Activated CD8-positive, alpha-beta memory T cell treated with anti-CD3 and anti-CD28 coated beads, Interleukin-2, amount 50 U/mL, for 1 hour (primary cell): ENCODE data around the gene THTPA.

ENCODE experiments used
- DNase-seq: peaks from one replicate; pipeline ENCODE4 v3.0.0-alpha.2; 2020; ENCODE audit errors: extremely low read depth

Gene THTPA, protein sequence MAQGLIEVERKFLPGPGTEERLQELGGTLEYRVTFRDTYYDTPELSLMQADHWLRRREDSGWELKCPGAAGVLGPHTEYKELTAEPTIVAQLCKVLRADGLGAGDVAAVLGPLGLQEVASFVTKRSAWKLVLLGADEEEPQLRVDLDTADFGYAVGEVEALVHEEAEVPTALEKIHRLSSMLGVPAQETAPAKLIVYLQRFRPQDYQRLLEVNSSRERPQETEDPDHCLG

DNA sequence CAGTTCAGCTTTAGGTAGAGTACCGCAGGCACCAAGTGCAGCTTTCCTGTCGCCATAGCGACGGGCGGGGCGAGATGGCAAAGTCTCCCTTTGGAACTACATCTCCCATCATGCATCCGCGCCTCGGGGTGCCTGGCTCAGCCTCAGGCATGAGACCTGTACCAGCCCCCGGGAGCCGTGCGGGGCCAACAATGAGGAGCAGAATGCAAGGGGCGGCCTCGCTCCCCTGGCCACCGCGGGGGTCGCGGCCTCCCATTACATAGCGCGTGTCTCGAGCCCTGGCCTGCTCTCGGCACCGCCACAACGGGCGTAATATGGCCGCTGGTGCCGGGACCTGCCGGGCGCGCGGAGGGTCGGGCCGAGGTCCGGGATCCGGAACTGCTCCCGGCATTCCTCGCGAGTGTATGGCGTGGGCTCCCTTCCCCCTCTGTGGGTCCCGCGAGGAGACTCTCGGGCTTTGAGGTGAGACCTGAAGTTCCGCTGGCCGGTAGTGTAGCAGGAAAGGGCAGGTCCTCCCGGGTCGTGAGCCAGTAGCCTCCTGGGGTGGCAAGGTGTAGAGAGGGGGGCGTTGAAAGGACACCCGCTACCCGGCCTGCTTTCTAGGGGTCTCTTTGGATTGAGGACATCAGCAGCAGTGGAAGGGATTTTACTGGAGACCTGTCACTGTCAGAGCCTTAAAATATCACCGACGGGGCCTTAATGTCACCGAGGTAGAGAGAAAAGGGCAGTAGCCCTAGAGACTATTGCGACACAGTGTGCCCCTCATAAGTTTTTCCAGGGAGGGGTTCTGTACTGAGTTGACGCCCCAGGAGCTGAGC lies at the start of gene THTPA:
TSS of gene THTPA (plus strand) at position 390 of the 818 bp plus-strand sequence. CDS start 487 bp downstream, outside the sequence.
- peak; percentile 82 for DNase-seq

DNA sequence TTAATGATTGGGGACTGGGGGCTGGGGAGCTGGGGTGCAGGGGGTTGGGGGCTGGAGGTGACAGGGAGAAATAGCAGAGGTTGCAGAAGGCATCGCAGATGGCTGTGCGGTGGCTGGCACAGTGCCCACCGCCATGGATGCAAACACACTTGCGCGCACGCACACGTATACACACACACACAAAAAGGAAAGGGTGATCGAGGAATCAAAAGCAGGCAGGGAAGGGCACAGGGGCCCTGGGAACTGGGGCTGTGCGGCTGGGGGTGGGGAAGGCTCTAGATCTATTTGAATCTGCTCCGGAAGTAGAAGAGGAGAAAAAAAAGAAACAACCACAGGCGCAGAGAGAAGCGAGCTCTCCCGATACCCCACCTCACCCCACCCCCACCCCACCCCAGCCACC lies 43.9 kb upstream of the THTPA start:
- DNase-seq: no peak

DNA sequence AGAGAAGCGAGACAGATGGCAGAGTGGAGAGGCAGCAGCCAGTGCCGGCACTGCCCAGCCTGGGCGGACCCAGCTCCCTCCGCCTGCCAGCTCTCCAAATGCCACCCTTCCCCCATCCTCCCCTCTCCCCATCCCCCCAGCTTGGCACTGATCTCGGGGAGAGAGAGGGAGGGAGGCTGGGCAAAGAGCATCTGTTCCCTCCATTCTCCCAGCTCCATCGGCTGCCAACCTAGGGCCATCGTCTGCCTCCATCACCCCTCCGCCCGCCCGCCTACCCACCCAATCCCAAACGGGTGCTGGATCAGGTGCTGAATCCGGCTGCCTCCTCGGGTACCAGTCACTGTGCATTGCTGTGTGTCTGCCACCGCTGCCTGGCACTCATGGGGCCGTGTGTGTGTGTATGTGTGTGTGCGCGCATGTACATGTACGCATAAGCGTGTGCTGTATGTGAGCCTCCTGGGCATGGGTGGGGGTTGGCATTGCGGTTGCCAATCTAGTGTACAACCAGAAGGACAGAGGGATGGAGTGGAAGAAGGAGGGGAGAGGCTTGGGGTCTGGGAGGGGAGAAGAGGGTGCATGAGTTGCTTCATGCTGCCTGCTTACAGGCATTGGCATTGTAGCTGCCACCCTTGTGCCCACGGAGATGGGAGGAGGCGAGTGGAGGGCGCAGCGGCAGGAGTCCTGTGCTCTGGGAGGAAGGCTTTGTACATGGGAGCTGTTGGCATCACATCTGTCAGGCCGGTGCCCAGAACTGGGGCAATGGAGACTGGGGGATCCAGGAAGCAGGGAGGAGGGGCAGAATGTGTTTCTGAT lies 42.9 kb upstream of the THTPA start:
- DNase-seq: no peak

DNA sequence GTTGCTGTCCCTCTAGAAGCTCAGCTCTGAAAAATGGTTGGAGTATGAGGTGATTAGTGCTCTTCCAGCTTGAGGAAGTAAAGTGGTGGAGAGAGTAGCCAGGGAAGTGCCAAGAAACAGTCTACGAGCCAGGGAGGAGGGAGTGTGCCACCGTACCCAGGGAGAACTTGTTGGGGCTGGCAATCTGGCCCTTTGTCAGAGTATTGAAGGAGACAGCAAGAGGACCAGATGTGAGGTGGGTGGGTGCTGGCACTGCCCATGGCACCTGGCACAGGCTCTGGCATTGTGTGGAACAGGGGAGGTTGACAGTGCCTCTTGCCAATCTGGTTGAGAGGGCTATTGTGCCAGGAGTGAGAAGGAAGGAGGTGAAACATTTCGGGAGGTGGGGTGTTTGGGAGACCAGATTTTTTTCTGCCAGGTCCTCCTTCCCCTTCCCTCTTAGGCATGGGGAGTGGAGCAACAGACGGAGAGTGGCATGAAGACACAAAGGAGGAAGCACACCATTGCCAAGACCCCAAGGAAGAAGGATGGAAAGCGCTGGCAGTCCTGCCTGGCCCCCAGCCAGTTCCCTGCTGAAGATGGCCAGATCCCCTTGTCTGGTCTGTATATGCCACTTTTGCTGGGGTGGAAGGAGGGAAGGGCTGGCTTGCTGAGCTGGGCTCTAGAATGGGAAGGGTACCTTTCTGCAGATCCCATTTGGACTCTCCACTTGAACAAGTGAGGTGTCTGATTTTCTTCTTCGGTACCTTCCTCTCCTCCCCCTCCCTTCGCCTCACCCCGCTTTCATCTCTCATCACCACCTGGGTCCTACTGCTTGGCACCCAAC lies 42.0 kb upstream of the THTPA start:
- DNase-seq: no peak

DNA sequence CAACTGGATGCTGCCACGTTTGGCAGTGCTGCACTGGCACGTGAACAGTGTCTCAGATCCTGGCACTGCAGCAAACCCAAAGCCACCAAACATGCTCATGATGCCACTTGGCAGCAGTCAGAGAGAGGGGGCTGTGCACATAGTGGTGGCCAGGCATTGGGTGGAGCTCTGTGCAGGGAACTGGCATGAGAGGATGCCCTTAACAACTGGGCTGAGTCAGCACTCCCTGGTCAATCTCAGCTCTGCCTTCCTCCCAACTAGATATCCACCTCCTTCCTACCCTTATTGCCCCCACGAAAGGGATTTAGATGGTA lies 41.5 kb upstream of the THTPA start:
- DNase-seq: no peak

DNA sequence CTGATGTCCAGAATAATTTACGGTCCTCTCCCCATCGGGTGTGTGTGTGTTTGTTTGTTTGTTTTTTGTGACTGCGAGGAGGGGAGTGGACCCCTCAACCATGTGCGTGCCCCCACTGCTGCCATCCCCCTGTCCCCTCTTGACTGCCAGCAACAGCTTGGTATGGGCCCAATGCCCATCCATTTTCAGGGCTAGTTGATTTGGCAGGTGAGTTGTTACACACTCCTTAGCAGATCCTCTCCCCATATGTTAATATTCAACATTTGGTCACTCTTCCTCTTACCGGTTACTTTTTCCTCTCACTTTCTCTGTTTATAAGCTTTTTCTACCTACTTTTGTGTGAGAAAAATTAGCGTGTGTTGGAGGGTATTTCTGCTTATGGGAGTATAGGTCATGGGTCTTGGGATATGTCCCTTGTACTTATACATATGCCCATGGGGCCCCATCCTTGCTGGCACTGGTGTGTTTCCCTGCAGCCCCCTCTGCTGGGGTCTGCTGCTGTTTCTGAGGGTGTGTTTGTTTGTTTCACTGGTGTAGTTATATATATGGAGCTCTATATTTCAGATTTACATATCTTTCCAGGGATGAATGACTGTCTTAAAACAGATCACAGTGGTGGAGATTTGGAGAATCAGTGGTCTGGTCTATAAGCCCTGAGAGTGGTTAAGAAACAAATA lies 38.3 kb upstream of the THTPA start:
- DNase-seq: no peak

DNA sequence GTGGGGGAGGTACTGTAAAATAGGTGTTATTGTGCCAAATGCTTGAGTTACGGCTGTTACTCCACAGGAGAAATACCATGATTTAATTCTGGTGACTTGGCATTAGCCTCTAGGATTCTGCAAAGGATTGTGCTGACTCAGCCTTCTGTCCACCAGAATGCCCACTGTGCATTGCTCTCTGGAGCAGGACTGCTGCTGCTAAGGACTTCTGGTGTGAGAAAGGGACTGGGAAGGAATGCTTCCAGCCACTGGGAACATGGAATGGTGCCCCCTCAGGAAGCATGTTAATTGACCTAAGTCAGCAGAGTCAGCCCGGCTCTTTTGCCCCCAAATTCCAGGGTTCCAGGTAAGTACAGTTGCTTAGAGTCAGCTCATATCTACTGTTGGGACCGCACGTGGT lies 37.4 kb upstream of the THTPA start:
- no peak for DNase-seq

DNA sequence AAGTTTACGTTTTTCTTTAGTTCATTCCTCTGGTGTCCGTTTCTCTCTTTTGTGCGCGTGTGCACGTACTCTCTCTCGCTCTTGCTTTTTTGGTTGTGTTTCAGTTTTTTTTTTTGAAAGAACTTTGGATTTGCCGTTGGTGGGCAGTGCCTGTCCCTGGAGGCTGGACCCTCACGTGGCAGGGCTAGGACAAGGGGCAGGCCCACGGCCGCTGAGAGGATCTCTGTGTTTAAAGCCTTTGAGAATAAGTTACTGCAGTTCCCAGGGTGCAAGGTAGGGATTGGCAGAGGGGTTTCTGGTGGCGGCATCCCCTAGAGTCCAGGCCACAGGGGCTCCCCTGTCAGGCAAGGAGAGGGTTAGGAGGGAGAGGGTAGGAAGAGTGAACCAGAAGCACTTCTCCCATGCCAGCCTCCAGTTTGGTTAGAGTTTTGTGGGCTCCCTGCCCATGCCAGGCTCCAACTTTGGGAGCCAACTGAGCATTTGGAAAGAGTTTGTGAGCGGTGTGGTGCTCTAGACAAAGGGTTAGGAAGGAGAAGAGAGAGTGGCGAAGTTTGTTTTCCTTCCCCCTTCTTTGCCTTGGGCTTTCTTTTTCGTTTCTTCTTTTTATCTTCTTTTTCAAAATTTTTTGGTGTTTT lies 35.1 kb upstream of the THTPA start:
- no peak for DNase-seq

DNA sequence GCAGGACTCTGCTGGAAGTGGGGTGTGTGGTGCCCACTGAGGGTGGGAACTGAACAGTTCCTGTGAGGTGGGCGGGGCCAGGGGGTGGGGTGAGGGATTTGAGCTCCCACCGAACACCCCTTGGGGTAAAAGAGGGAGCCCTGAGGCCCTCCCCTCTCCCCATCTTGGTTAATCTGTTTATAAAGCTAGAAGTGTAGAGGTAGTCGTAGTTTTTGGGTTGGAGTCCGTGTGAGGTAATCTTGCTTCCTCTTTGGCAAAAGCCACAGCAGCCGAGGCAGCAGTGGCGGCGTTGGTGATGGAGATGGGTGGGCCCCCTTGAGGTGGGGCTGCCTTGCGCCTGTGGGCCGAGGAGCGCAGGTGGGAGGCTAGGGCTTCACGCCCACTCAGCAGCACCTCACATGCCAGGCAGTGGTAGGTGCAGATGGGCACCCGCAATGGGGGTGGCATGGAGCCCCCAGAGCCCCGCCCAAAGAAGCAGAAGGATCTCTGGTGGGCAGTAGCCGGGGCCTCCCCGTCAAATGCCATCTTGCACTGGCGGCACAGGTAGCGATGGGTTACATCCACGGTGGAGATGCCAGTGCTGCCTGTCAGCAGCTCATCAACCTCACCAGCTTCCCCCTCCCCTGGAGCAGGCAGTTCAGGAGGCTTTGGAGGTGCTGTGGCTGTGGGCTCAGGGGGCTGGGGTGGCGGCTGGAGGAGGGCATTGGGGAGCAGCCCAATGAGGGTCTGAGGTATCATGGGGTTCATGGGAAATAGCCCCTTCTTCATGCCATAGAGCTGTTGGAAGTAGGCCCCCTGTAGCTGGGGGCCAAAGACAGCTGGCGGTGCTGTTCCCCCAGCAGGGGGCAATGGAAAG lies 34.1 kb upstream of the THTPA start:
- no peak for DNase-seq

DNA sequence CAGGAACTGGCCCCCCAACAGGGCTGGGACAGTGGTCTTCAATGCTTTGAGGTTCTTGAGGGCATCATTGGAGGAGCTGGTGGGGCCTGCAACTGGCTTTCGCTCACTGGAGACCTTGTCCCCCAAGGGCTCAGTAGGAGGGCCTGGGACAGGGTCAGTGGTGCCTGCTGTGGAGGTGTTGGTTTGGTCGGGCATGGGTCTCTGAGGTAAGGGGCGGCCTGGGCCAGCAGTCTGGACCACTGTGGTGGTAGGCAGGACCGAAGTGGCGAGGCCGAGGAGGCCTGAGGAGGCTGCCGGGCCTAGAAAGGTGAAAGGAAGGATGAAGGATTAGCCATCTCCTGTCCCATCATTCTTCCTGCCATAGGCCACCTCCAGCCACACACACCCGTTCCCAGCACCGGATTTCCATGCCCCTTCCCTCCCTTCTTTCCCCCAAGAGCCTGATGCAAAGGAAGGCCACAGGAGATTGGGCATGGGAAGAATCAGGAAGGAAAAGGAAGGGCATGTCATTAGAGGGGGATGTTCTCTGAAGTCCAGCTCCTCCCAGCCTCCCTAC lies 33.4 kb upstream of the THTPA start:
- DNase-seq: no peak

DNA sequence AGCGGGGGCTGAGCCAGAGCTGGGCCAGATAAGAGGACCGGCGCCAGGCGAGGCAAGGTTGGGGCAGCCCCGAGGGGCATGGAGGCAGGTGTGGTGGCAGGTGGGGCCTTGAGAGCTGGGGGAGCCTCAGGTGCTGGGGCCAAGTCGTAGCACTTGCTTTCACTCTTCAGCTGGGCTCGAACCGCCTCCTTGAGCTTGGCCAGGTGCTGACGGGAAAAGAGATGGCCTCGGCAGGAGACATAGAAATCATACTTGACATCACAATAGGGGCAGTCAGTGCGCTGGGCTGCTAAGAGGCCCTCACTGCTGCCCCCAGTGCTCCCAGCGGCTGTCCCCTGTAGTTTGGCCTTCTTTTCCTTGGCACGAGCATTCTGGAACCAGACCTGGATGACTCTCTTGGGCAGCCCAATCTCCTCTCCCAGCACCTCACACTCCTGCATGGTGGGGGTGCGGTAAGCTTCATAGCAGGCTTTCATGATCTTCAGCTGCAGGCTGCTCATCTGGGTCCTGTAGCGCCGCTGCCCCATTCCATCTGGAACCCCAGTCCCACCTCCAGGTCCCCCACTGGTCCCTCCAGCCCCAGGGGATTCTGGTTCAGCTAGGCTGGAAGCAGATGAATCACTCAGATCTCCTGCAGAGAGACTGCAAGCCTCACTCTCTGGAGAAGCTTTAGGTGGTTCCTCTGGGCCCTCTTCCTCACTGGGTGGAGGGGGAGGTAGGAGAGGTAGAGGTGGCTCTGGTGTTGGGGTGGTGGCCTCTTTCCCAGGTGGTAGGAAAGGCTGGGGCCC lies 32.6 kb upstream of the THTPA start:
- DNase-seq: no peak

DNA sequence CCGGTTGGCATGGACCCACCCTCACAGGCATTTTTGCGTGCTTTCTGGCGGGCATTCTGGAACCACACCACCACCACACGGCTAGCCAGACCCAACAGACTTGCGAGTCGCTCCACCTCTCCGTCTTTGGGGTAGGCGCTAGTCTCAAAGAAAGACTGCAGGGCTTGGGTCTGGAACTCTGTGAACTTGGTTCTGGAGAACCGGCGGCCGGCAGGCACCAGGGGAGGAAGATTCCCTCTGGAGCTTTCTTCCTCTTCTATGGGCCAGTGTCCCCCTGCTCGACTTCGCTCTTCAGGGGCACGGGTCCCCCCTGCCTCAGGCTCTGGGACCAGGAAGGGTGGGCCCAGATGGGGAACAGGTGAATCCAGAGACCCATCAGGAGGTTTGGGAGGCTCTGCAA lies 31.1 kb upstream of the THTPA start:
- DNase-seq: no peak

DNA sequence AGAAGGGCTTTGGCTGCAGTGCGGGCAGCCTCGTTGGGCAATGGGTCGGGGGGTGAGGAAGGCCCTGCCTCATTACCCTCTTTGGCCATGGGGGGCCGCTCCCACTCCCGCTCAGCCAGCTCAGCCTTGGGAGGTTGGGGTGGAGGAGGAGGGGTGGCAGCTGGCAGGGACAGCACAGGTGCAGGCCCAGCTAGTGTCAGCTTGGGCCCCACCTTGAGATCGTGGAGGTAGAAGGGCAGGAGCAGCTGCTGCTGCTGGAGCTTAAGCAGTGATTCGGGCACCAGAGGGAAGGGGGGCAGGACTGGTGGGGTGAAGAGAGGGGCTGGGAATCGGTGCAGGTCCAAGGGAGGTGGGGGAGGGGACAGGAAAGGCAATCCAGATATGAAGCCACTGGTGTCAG lies 30.5 kb upstream of the THTPA start:
- no peak for DNase-seq

DNA sequence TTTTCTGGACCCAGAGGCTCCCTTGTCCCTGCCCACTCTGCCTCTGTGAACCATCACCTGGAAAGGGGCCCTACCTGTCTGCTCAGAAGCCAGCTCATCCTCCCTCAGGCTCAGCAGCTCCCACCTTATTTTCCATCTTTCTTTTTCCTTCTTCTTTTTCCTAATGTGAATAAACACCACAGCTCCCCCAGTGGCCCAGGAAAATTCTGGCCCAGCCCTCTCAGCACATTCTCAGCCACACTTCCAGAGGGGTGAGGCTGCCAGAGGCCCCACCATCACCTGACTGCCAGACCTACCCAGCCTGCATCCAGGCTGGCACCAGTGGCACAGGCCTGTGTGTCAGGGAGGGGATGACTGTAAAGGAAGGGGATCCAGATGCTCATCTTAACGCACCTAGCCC lies 27.5 kb upstream of the THTPA start:
- DNase-seq: no peak

DNA sequence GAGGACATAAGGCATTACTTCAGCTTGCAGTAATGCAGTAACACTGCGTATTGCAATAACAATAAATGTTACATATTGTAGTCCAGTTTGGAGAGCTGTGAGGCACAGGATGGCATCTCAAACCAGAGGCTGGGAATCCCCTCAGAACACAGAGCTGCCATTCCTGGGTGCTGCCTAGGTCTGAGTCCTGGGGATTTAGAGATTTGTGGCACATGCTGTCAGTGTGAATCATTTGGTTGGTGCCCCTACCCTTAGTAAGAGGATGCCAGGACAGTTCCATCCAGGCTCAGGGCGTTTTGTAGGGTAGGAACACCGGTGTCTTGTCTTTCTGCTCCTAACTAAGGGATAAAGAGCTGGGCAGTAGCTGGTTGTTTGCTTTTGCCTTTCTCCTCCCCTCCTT lies 27.1 kb upstream of the THTPA start:
- no peak for DNase-seq

DNA sequence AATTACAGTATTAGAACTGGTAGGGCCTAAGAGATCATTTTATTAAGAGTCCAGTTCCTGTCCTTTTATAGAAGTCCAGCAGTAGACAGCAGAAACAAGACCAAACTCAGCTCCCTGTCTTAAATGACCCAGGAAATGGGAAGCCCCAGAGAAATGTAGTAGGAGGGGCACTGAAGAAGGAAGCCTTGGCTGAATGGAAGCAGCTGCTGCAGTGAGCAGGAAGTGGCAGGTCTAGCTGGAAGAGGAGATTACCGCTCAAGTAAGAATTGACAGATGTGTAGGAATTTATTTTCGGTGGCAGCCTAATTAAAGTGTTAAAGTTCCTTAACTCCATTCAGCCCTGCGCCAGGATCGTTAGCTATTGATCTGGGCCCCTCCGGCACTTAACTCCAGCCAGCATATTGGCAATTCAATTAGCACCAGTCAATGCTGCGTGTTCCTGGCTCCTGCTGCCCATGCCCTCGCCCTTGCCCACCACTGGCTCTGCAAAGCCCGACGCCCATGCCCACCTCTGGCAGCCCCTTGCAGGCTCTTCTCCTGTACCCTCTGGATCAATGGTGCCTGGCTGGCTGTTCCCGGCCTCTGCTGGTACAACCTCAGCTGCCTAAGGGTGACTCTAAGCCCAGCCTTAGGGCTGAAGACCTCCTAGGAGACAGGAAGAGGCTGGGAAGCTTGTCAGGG lies 25.6 kb upstream of the THTPA start:
- DNase-seq: no peak

DNA sequence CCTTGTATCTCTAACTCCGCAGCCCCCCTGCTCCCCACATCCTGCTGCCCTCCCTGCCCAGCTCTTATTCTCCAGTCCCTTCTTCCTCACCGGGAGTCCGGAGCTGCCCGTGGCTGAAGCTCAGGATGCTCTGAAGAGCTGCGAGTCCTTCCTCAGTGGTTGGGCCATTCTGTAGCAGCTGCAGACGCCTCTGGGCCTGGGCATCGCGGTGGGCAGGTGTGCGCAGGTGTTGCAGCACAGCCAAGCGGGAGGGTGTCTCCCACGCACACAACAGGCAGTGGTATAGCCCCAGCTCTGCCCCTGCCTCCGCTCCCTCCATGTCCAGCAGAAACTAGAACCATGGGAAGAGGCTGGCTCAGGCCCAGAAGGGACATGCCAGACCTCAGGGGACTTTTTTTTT lies 24.7 kb upstream of the THTPA start:
- DNase-seq: no peak

DNA sequence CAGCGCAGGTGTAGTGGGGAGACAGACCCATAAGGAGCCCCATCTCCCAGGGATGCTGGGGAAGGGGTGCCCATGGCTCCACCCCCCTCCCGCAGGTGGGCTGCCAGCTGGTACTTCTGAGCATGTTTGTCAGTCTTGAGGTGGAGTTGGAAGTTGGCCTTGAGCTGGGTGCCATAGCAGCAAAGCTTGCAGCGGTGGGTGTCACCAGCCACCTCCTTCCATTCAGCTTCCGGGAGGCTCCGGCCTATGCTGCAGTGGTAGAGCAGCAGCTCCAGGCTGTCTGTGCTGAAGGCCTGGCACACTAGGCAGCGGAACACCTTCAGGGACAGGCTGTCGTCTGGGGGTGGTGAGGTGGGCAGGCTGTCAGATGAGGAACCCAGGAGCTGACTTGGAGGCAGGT lies 23.4 kb upstream of the THTPA start:
- no peak for DNase-seq
